HUES64 (cell line): ENCODE data around the gene GUCA2A.

Experiments used
- H3K27ac ChIP-seq: 2 replicates; pipeline ENCODE4 v1.7.0; 2013; ENCODE audit warnings: low read depth, low read length, inconsistent platforms
- H3K27me3 ChIP-seq: 2 replicates; pipeline ENCODE4 v1.6.1; 2013; ENCODE audit warnings: mild to moderate bottlenecking, low read length; ENCODE audit not compliant: insufficient read depth
- H3K36me3 ChIP-seq: 2 replicates; pipeline ENCODE4 v1.6.1; 2013; ENCODE audit warnings: mild to moderate bottlenecking, low read length; ENCODE audit not compliant: insufficient read depth
- H3K4me1 ChIP-seq: 2 replicates; pipeline ENCODE4 v1.6.1; 2013; ENCODE audit warnings: mild to moderate bottlenecking, low read length, moderate library complexity; ENCODE audit not compliant: insufficient read depth
- H3K4me3 ChIP-seq: 2 replicates; pipeline ENCODE4 v1.5.1; 2013; ENCODE audit warnings: mild to moderate bottlenecking, low read length, moderate library complexity
- H3K9ac ChIP-seq: 2 replicates; pipeline ENCODE4 v1.6.1; 2013; ENCODE audit warnings: mild to moderate bottlenecking, low read depth, low read length
- H3K9me3 ChIP-seq: 2 replicates; pipeline ENCODE4 v1.6.1; 2013; ENCODE audit warnings: low read depth, low read length; ENCODE audit not compliant: insufficient read depth
- WGBS: fragments of 150-250, 120-280 bp; methylation state at CpG from one replicate; pipeline ENCODE4 v1.1.7; 2013; ENCODE audit warnings: missing lambda C conversion rate; 5-methylcytosine and 5-hydroxymethylcytosine counted together

Gene GUCA2A

DNA sequence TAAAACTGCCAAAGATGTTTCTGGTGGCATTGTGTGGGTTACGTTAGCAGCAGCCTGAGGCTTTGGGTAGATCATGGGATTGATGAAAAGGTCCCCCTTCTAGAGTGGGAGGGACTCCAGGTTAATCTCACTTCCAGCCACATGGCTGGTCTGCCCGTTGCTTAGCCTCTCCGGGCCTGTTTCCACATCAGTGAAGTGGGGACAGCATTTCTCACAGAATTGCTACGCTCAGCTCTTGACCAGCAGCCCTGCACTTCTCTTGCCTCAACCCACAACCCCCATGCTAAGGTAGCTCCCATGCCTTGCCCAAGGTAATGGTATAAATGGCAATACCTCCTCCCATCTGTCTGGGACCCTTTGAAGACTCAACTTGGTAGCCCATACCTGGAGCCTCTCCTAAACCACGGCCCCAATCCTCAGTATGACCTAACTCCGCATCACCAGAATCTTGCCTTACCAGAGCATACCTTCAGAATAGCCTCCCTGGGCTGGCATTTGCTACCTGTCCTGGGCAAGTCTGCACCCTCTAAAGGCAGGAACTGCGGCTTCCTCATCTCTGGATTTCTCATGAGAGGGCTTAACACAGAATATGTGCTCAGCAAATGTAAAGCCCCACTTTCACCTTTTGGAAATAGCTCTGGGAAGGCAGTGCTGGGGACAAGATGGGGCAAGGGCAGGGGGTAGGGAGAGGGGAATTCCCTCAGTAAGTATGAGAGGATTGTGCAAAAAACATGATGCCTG, 10.9 kb upstream of the GUCA2A start:
- Histone ChIP-seq H3K9me3 (no peaks in the 10 kb centered on the region), H3K4me1 (peaks cover 7% of the 10 kb centered on the region; the same call in 1 of the 2 replicates), H3K27me3 (no peaks in the 10 kb centered on the region), H3K36me3 (peaks cover 19% of the 10 kb centered on the region), H3K9ac (no peak overlapping the region), H3K27ac (no peak overlapping the region), H3K4me3 (no peak overlapping the region)
- 92% methylated on average over 7 of the region's 7 CpGs for WGBS

DNA sequence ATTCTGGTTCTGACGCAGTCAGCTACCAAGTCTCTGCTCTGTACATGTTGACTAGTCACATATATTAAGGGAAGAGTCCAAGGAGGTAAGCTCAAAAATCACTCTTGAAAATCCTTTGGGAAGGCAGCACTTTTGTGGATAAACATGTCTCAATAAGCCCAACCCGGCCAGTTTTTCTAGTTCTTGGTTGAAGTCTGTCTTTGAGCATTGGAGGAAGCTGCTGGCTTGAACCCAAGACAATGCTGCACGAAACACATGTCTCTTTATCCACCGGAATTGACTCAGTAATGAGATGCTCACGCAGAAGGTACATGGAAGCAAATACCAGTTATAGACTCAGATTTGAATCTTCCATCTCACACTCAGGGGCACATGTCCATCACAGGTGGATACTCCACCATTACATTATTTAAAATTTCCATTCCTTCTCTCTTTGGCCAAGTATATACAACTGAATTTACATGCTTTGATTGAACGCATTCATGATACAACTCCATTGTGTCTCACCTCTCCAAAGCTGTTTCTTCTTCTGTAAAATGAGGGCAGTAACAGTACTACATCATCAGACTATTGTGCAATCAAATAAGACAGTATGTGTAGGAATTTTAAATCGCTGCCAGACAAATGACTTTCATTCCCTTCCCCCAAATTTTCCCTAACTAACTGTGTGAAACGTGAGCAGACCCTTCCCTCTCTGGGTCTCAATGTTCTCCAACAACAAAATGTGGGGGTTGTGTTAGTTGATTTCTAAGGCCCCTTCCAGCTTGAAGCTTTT, 9.6 kb upstream of the GUCA2A start:
- Histone ChIP-seq H3K4me3 (no peak overlapping the region), H3K27ac (no peak overlapping the region), H3K36me3 (0 out of 2 replicates have a peak, but pooled peaks cover 5% of the 10 kb centered on the region), H3K27me3 (no peaks in the 10 kb centered on the region), H3K9me3 (no peaks in the 10 kb centered on the region), H3K9ac (no peak overlapping the region), H3K4me1 (peaks cover 7% of the 10 kb centered on the region; the same call in 1 of the 2 replicates)
- 95% methylated on average over 6 of the region's 8 CpGs for WGBS

DNA sequence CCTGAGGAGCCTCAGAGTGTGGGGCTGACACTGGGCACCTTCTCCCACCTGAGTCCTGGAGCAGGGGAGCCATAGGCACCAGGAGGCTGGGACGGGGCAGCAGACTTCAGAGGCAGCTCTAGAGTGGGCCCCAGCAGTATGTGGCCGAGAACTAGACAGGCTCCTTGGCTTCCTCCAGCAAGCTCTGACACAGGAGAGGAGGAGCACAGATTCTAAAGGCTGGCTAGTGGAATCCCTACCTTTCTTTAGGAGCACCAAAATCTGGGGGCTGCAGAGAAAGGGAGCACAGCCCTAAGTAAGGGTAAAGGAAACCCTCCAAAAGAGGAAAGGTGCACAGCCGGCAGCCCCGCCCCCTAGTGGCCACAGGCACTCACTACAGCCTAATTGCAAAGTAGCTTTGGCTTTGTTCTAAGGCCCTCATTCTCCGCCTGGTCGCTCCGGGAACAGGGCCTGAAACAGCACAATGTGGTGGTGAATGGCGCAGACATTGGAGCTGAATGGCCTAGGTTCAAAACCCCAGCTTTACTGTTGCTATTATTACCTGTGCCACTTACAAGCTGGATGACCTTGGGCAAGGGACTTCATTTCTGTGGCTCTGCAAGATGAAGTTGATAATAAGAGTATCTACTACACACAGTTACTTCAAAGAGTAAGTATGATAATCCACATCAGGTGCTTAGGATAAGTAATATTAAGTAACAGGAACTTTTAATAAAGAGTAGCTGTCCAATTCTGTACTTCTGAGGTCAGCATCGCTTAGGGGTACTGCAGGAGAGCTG, 8.8 kb upstream of the GUCA2A start:
- Histone ChIP-seq H3K4me1 (peaks cover 7% of the 10 kb centered on the region; the same call in 1 of the 2 replicates), H3K4me3 (no peak overlapping the region)
- WGBS, result 52% methylated on average over 9 of the region's 9 CpGs

DNA sequence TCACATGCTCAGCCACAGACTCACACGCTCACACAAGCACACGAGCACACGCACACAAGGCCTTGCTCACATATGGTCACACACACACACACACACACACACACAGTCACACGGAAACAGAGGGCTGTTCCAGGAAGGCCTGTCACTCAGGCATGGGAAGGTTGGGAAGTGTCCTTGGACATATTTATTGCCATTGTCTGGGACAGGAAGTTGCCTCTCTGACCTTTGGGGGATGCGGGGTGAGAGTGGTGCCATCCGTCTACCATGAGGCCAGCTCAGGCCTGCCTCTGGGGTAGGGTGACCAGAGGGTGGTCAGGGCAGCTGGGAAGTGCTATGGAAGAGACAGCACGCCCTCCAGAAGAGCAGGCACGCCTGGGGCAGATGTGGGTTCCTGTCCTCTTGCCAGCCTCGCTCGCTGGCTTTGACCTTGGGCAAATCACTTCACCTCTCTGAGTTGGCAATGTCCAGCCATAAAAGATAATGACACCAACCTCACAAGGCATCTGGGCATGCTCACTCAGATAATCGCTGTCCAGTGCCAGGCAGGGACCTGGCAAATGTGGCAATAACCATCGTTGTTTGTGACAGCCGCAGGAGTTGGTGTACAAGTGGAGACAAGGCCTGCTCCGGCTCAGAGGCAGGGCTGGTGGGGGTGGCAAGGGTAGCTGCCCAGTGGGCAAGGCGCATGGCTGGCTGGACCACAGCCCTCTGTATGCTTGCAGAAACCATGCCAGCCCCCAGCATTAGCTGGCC, 8.0 kb upstream of the GUCA2A start:
- no peaks in the 10 kb centered on the region for H3K36me3 ChIP-seq
- H3K9ac ChIP-seq, result no peak overlapping the region
- no peak overlapping the region for H3K27ac ChIP-seq
- no peaks in the 10 kb centered on the region for H3K9me3 ChIP-seq
- peaks cover 4% of the 10 kb centered on the region; the same call in 1 of the 2 replicates for H3K4me1 ChIP-seq
- 89% methylated on average over 15 of the region's 15 CpGs for WGBS
- H3K27me3 ChIP-seq, result no peaks in the 10 kb centered on the region
- no peak overlapping the region for H3K4me3 ChIP-seq

More for the DNA sequence above, 8.8 kb upstream of the GUCA2A start:
- Histone ChIP-seq H3K27me3 (no peaks in the 10 kb centered on the region), H3K27ac (no peak overlapping the region), H3K9me3 (no peaks in the 10 kb centered on the region), H3K9ac (no peak overlapping the region), H3K36me3 (no peaks in the 10 kb centered on the region)

DNA sequence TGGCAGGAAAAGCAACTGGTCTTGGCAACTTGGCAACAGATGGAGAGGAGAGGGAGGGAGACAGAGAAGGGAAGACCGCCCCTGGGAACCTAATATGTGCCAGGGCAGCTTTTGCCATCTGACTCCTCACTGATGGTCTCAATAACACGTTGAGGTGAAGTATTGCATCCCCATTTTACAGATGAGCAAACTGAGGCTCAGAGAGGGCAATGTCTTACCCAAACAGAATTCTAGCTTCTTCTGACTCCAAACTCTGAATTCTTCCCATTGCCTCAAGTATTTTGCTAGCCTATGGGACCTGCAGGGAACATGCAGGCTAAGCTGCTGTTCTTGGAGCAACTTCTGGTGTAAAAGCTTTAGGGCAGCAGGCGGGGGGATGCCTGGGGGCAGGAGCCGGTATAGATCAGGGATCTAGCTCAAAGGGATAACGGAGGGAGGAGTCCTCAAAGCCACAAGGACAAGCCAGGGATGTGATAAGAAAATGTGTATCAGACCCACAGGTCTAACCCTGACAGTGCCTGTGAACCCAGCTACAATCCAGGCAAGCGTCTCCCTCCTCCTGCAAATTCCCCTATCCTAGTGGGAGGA, 7.2 kb upstream of the GUCA2A start:
- Histone ChIP-seq H3K4me1 (peaks cover 4% of the 10 kb centered on the region; the same call in 1 of the 2 replicates), H3K4me3 (no peak overlapping the region), H3K9me3 (no peaks in the 10 kb centered on the region), H3K9ac (no peak overlapping the region), H3K27ac (no peak overlapping the region), H3K36me3 (no peaks in the 10 kb centered on the region), H3K27me3 (no peaks in the 10 kb centered on the region)
- WGBS, result 85% methylated on average over 5 of the region's 6 CpGs

DNA sequence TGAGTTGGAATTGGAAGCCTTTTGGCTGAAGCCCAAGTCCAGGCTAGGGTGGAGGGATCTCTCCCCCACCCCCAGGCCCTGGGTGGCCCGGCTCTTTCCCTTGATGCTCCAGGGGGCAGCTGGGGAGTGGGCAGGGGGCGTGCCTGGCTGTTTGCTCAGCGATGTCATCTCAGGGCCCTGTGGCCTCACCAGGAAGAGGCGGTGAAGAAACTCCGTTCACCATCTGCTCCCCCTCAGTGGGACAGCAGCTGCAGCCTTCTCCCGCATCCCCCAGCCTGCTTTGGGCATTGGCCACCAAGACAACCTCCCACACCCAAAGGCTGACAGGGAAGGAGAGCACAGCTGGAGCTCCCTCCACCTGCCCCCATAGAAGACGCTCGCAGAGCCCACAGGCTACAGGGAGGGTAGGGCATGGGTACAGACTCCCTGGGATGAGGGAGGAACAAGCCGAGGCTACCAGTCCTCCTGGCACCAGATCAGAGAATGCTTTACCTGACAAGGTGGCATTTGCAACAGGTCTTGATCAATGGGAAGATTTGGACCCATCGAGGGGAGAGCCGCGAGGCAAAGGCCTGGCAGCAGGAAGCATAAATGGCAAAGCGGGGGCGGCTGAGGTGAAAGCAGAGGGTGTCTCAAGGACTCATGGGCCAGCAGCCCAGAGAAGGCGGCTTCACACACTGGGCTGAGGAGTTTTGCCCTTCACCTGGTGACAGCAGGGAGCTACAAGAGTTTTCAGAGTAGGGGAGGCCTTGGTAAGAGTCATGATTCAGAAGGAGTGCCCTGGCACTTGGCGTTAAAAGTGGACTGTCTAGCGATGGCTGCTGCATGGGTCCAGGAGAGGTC, 6.5 kb upstream of the GUCA2A start:
- H3K4me3 ChIP-seq, result no peak overlapping the region
- 76% methylated on average over 16 of the region's 17 CpGs for WGBS
- H3K9me3 ChIP-seq, result no peaks in the 10 kb centered on the region
- no peaks in the 10 kb centered on the region for H3K27me3 ChIP-seq
- H3K9ac ChIP-seq, result no peak overlapping the region
- H3K36me3 ChIP-seq, result no peaks in the 10 kb centered on the region
- H3K27ac ChIP-seq, result no peak overlapping the region
- H3K4me1 ChIP-seq, result peaks cover 4% of the 10 kb centered on the region; the same call in 1 of the 2 replicates

DNA sequence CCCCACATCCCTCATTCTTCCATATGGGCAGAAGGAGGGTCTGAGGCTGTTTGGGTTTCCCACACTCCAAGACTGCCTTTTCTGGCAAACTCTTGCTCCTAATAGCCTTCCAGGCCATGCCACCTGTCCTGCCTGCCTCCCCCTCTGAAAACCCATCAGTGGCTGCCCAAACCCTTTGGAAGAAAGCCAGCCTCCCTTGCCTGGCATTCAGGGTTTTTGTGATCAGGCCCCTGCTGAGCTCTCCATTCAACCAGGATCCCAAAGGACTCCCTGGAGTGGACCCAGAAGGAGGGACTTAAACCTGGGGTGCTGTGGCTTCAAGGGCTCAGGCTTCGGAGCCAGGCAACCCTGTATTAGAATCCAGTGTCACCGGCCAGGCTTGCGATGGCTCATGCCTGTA, 4.2 kb upstream of the GUCA2A start:
- Histone ChIP-seq H3K27me3 (no peaks in the 10 kb centered on the region), H3K9me3 (no peaks in the 10 kb centered on the region), H3K27ac (no peak overlapping the region), H3K36me3 (no peaks in the 10 kb centered on the region), H3K4me3 (no peak overlapping the region), H3K4me1 (peaks cover 4% of the 10 kb centered on the region; the same call in 1 of the 2 replicates), H3K9ac (no peak overlapping the region)
- 87% methylated on average over 3 of the region's 3 CpGs for WGBS

DNA sequence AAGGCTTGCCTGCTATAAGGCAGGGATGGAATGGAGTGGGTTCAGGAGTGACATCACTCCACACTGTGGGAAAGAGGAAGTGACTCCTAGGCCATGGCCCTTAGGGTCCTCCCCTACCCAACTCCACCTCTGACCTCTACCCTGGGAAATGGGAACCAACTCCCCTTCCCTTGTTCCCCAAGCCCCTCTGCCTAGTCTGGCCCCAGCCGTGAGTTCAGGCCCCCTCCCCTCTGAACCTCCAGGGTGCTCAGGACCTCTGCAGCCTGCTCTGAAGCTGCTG, 3.8 kb upstream of the GUCA2A start:
- Histone ChIP-seq H3K9ac (no peak overlapping the region), H3K4me1 (peaks cover 4% of the 10 kb centered on the region; the same call in 1 of the 2 replicates), H3K4me3 (no peak overlapping the region), H3K27me3 (no peaks in the 10 kb centered on the region), H3K9me3 (no peaks in the 10 kb centered on the region), H3K27ac (no peak overlapping the region), H3K36me3 (no peaks in the 10 kb centered on the region)
- 88% methylated on average over 1 of the region's 1 CpG for WGBS

DNA sequence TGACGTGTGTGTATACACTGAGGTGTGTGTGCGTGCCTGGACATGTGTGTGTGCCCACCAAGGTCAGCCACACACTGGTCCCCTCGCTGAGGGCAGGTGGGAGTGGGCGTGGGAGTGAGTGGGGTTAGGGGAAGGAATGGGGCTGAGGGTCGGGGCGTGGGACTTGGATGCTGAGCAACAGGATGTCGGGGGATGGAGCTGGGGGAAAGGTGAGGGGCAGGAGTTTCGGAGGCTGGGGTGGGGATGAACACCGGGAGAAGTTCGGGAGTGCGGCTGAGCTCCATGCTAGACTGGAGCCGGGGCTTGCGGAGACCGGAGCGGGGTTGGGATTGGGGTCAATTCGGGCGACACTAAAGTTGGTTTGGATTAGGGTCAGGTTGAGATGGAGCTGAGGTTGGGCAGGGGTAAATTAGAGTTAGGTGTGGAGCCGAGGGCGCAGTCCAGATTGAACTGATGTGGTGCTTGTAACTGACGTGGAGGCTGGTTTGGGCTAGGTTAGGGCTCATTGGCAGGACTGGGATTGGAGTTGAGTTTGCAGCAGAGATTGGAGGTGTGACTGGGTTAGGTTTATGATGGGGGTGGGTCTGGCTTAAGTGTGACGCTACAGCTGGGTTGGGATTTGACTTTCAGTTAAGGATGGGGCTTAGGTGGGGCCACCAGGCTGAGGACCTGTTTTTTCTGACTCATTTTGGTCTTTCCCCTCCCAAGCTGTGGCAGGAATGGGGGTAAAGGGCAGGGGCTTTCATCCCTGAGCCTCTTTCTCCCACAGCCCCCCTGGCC, 3.3 kb upstream of the GUCA2A start:
- Histone ChIP-seq H3K9me3 (no peaks in the 10 kb centered on the region), H3K4me3 (no peak overlapping the region), H3K4me1 (peaks cover 4% of the 10 kb centered on the region; the same call in 1 of the 2 replicates), H3K27me3 (no peaks in the 10 kb centered on the region), H3K9ac (no peak overlapping the region), H3K27ac (no peak overlapping the region), H3K36me3 (no peaks in the 10 kb centered on the region)
- whole genome bisulfite sequencing, result 83% methylated on average over 21 of the region's 21 CpGs
